Keratinocyte (primary cell): Measurements from ENCODE around the gene CC2D1B. TPM values are rescaled to one million over a fixed set of nuclear protein-coding genes. Genes with fewer than 3 reads are reported as not detected.

Experiments used
- DNase-seq: peaks from one replicate; pipeline ENCODE4 v3.0.0-alpha.2; 2011; ENCODE audit warnings: low read depth, missing footprints, low spot score
- FAIRE-seq: peaks from 2 replicates; lab custom pipeline; 2011; peaks lifted over from hg19 to GRCh38; lab: Jason Lieb, UNC
- H2AFZ ChIP-seq: 2 replicates; pipeline ENCODE4 v1.6.0; 2012; ENCODE audit warnings: low read length, control low read depth, inconsistent platforms; ENCODE audit not compliant: control insufficient read depth
- H3K27ac ChIP-seq: 2 replicates; pipeline ENCODE4 v1.5.1; 2011; ENCODE audit warnings: low read length; ENCODE audit not compliant: control insufficient read depth, insufficient read depth
- H3K27me3 ChIP-seq: 3 replicates; pipeline ENCODE4 v1.6.0; 2011; ENCODE audit warnings: low read length; ENCODE audit not compliant: control insufficient read depth, insufficient read depth; ENCODE audit errors: extremely low read depth
- H3K36me3 ChIP-seq, 2 experiments: 2 replicates in 1 of 2; 3 replicates in 1 of 2; pipeline ENCODE4 v1.5.1; 2011; ENCODE audit warnings: low read length in 2 of 2, mild to moderate bottlenecking in 1 of 2; ENCODE audit not compliant: control insufficient read depth in 2 of 2, insufficient read depth in 2 of 2; ENCODE audit errors: extremely low read depth in 1 of 2
- H3K4me1 ChIP-seq: 3 replicates; pipeline ENCODE4 v1.5.1; 2011; ENCODE audit warnings: low read length; ENCODE audit not compliant: control insufficient read depth, insufficient read depth; ENCODE audit errors: extremely low read depth
- H3K4me2 ChIP-seq: 3 replicates; pipeline ENCODE4 v1.6.0; 2011; ENCODE audit warnings: low read depth, low read length; ENCODE audit not compliant: control insufficient read depth, insufficient read depth; ENCODE audit errors: extremely low read depth
- H3K4me3 ChIP-seq, 3 experiments: fragments of 200-600 bp in 1 of 3; sonication (generic) in 1 of 3; 2 replicates in 2 of 3; 3 replicates in 1 of 3; pipeline ENCODE4 v1.5.1; 2011 to 2016; ENCODE audit warnings: low read length in 3 of 3, mild to moderate bottlenecking in 3 of 3, control low read depth in 2 of 3, inconsistent platforms in 1 of 3, low read depth in 1 of 3, mixed read lengths in 1 of 3, mixed run types in 1 of 3, moderate library complexity in 1 of 3; ENCODE audit not compliant: control insufficient read depth in 2 of 3, insufficient read depth in 2 of 3; ENCODE audit errors: extremely low read depth in 1 of 3
- H3K79me2 ChIP-seq: 2 replicates; pipeline ENCODE4 v1.6.0; 2012; ENCODE audit warnings: low read length; ENCODE audit not compliant: control insufficient read depth, insufficient read depth
- H3K9ac ChIP-seq: 3 replicates; pipeline ENCODE4 v1.6.0; 2011; ENCODE audit warnings: low read length; ENCODE audit not compliant: control insufficient read depth, insufficient read depth; ENCODE audit errors: extremely low read depth
- H3K9me1 ChIP-seq: 3 replicates; pipeline ENCODE4 v1.6.0; 2011; ENCODE audit warnings: low read length; ENCODE audit not compliant: control insufficient read depth, insufficient read depth; ENCODE audit errors: extremely low read depth
- H3K9me3 ChIP-seq: 2 replicates; pipeline ENCODE4 v1.5.1; 2012; ENCODE audit warnings: low read depth, low read length; ENCODE audit not compliant: control insufficient read depth
- H4K20me1 ChIP-seq: 3 replicates; pipeline ENCODE4 v1.6.0; 2011; ENCODE audit warnings: low read length; ENCODE audit not compliant: control insufficient read depth, insufficient read depth; ENCODE audit errors: extremely low read depth
- EZH2 ChIP-seq: IDR thresholded peaks from one replicate; pipeline ENCODE4 v1.6.1; 2012; ENCODE audit warnings: inconsistent platforms, mild to moderate bottlenecking, low read length, moderate library complexity
- dilution Hi-C: fragments of 300-500 bp; cut with MboI; formaldehyde crosslinking; loops from one replicate; pipeline ENCODE4 v1.7.0; 2020; ENCODE audit warnings: low sequenced_read_pairs; ENCODE audit not compliant: extremely low pct_ligation_motif_present
- polyA plus RNA-seq, 5 experiments: library from polyadenylated mRNA; depleted of rRNA in 3 of 5; stranded (reverse) in 3 of 5; stranded (forward) in 1 of 5; unstranded in 1 of 5; fragments of >200 nt; gene quantifications; 1 replicate in 1 of 5; 2 replicates in 3 of 5; 3 replicates in 1 of 5; pipeline versions ENCODE4 v1.2.1 to v1.2.3, GENCODE V29; 2011 to 2012; ENCODE audit warnings: missing spikeins in 2 of 5, low read depth in 1 of 5, low replicate concordance in 1 of 5
- TF ChIP-seq, protein P1 (sequence below), 3 experiments: IDR thresholded peaks in 1 of 3; conservative IDR thresholded peaks in 1 of 3; optimal IDR thresholded peaks in 1 of 3; 2 replicates in 2 of 3; 3 replicates in 1 of 3; pipeline versions ENCODE3 to v1.5.1; 2011; ENCODE audit warnings: low read length in 3 of 3, mild to moderate bottlenecking in 3 of 3, moderate library complexity in 2 of 3, control low read depth in 1 of 3, inconsistent platforms in 1 of 3; ENCODE audit not compliant: insufficient read depth in 2 of 3; ENCODE audit errors: extremely low read depth in 1 of 3

The CC2D1B gene
- polyA plus RNA-seq, 1 donor (not counting 4 experiments of a cell fraction or from before 2014, with no cell fraction given), result 12.5 TPM

DNA sequence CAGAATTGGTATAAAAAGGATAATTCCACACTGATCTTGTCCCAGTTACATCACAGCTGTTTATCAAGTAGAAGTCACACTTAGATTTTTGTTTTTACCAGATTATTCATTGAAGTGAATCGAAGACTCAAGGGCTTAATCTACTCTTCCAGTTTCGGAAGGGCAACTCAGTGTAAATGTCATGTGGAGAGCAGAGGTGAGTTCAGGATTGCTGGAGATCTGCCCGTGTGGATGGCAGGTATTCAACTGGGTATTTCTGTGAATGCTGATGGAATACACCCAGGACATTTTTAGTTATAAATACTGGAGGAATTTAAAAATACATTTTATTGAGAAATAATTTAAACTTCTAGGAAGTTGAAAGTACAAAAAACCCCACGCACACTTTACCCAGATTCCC is 19.4 kb downstream of the CC2D1B start:
- Histone ChIP-seq H3K4me3 (no peak overlapping the region), H3K4me1 (no peaks in the 10 kb centered on the region), H3K36me3 (peaks cover 5 to 10% of the 10 kb centered on the region in 2 experiments), H3K9ac (no peak overlapping the region), H3K27ac (no peak overlapping the region), H4K20me1 (no peaks in the 10 kb centered on the region), H3K9me3 (no peaks in the 10 kb centered on the region), H3K9me1 (no peaks in the 10 kb centered on the region), H3K27me3 (no peaks in the 10 kb centered on the region), H2AFZ (no peak overlapping the region), H3K79me2 (no peaks in the 10 kb centered on the region), H3K4me2 (no peak overlapping the region)
- FAIRE-seq (no peak), DNase-seq (no peak)
- TF ChIP-seq, protein P1, sequence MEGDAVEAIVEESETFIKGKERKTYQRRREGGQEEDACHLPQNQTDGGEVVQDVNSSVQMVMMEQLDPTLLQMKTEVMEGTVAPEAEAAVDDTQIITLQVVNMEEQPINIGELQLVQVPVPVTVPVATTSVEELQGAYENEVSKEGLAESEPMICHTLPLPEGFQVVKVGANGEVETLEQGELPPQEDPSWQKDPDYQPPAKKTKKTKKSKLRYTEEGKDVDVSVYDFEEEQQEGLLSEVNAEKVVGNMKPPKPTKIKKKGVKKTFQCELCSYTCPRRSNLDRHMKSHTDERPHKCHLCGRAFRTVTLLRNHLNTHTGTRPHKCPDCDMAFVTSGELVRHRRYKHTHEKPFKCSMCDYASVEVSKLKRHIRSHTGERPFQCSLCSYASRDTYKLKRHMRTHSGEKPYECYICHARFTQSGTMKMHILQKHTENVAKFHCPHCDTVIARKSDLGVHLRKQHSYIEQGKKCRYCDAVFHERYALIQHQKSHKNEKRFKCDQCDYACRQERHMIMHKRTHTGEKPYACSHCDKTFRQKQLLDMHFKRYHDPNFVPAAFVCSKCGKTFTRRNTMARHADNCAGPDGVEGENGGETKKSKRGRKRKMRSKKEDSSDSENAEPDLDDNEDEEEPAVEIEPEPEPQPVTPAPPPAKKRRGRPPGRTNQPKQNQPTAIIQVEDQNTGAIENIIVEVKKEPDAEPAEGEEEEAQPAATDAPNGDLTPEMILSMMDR (optimal IDR thresholded peaks at IDR 0.05 in 1 of 3, IDR thresholded peaks at IDR 0.05 in 1 of 3, conservative IDR thresholded peaks at IDR 0.05 in 1 of 3; ENCODE audit: extremely low read depth in 1 of 3, insufficient read depth in 2 of 3, low read length in 3 of 3), result no peak
- TF ChIP-seq EZH2, result no peak
- dilution Hi-C loops, result no loop called here

DNA sequence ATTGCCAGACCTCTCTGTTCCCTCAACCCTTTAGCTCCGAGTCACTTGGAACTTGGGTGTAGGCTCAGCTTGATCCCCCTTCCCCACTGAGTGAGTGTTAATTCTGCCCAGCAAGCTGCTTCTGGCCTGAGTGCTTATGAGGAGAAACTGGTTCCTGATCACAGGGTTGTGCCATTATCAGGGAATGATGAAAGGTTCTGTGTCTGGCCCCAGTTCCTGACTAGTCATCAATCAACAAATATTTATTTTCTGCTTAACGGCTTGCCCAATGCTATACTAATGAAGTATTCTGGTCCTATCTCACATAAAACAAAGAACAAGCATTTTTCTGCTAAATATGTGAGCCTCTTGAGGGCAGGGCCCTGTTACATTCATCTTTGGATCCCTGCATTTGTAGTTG is 20.8 kb downstream of the CC2D1B start:
- TF ChIP-seq EZH2, result no peak
- TF ChIP-seq, protein P1 (optimal IDR thresholded peaks at IDR 0.05 in 1 of 3, IDR thresholded peaks at IDR 0.05 in 1 of 3, conservative IDR thresholded peaks at IDR 0.05 in 1 of 3; ENCODE audit: extremely low read depth in 1 of 3, insufficient read depth in 2 of 3, low read length in 3 of 3), result no peak
- Histone ChIP-seq H2AFZ (no peak overlapping the region), H3K4me2 (no peak overlapping the region), H3K27ac (no peak overlapping the region), H3K4me1 (no peaks in the 10 kb centered on the region), H3K4me3 (no peak overlapping the region), H3K36me3 (peaks cover 0 to 9% of the 10 kb centered on the region in 2 experiments), H3K27me3 (no peaks in the 10 kb centered on the region), H3K9me1 (no peaks in the 10 kb centered on the region), H3K9ac (no peak overlapping the region), H4K20me1 (no peaks in the 10 kb centered on the region), H3K79me2 (no peaks in the 10 kb centered on the region), H3K9me3 (no peaks in the 10 kb centered on the region)
- dilution Hi-C loops, result no loop called here
- FAIRE-seq, result no peak
- DNase-seq, result no peak
